Stimulated activated CD8-positive, alpha-beta memory T cell treated with anti-CD3 and anti-CD28 coated beads, Interleukin-12 subunit alpha, Interleukin-12 subunit beta, amount 100 ng/mL, for 1 hour (primary cell): ENCODE measurements around the gene CALD1.

Experiments used
- DNase-seq: peaks from one replicate; pipeline ENCODE4 v3.0.0-alpha.2; 2020; ENCODE audit warnings: low read depth

Gene CALD1

GRCh38 chr7:134778941-134779740 lies at the start of gene CALD1:
Gene CALD1 (plus strand): TSS chr7:134779634. CDS start chr7:134867734, 88,100 bp downstream.
- no peak for DNase-seq

- no peak for DNase-seq
Measured at GRCh38 chr7:134729895-134730294, 49.5 kb upstream of the CALD1 start.

- DNase-seq, result no peak
Measured at GRCh38 chr7:134730411-134730829, 49.0 kb upstream of the CALD1 start.

DNA sequence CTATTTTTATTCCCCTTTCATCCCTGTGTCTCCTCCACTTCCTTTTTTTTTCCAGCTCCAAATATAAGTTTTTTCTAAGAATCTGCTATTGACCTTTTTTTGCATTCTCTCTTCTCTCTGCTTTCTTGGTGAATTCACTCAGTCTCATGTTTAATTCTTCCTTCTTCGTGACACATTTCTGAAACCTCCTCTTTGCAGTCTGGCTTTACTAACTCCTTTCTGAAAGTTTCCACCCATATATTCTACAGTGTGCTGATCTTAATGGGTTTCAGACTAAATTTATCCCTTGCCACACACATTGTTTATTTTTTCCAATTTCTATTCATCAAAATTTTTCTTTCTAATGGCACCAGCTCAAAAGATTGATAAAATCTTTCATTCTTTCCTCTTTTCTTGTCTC lies 47.8 kb upstream of the CALD1 start:
- DNase-seq, result no peak

- no peak for DNase-seq
Measured at GRCh38 chr7:134732728-134733127, 46.7 kb upstream of the CALD1 start.

GRCh38 chr7:134736381-134736780 lies 43.1 kb upstream of the CALD1 start:
- no peak for DNase-seq

GRCh38 chr7:134737566-134738345 lies 41.7 kb upstream of the CALD1 start:
- no peak for DNase-seq

DNA sequence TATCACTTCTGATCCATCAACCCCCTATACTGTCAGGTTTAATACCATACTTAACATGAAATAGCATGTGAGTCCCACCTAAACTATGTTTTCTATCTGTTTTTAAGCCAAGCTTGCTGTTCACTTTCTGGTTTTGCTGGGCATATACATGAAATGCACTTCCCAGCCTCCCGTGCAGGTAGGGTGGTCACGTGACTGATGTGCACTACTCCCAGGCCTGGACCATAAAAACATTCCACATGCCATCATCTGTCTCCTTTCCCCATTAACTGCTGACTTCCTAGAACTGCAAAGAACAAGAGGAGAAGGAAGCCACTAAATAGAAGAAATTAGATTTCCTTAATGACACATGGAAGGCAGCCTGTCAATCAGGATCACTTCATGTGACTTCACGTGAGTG lies 40.1 kb upstream of the CALD1 start:
- DNase-seq, result no peak

DNA sequence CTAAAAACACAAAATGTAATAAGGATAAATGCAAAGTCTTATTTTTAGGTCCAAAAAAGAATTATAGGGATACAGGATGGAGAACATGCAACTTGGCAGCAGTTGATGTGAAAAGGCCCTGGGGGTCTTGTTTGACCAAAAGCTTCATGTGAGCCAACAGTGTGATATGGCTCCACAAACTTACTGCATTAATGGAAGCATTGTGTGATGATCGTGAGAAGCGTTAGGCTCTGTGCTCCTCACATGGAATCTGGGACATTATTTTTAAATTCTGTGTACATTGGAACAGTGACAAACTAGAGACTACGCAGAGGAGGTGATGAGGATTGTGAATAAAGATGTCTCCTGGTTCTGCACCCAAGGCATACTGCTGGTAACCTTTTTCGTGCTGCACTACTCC lies 39.1 kb upstream of the CALD1 start:
- DNase-seq, result no peak

DNA sequence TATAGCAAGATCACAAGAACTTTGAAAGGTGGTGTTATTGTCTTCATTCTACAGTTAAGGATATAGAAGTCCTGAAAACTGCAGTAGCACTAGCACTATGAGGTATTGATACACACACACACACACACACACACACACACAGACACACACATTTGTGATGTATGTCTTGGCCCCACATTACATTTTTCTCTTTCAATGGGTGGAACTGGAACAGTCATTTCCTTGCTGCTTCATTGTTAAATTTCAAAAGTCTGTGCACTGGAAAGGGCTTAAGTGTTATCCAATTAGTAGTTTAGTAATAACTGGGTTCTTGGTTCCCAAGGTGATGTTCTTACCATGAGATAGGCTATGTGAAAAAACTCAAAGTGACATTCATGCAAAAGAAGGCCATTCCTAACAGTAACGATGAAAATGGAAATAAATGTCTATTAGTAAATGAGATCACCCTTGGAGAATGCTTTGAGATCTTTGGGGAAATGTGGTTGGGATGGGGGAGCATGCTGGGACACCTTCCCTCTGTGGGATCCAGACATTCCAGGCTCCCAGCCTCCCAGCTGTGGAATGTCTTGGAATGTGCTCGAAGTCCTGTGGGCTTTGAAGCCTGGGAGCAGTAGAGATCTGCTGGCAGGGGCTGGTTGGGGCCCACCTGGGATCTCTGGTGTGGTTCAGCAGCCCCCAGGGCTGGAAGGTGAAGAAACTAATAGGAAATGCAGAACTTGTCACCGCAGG lies 37.4 kb upstream of the CALD1 start:
- no peak for DNase-seq

- no peak for DNase-seq
Measured at GRCh38 chr7:134742688-134743350, 36.6 kb upstream of the CALD1 start.

DNA sequence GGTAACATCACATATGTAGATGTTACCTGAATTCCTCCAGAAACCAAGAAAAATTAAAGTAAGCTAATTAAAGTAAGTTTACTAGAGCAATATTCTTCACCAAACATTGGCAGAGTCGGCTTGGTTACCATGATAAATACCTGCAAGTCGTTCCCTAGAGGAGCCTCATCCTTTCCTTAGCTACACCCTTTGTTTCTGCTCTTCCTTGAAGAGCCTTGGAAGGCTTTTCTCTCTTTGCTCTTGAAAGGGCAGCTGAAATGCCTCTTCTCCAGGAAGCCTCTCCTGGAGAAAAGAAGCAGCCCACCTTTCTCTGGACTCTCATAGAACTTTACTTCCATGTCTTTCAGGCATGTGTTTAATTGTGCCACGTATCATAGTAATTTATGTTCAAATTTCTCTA lies 34.9 kb upstream of the CALD1 start:
- no peak for DNase-seq

DNA sequence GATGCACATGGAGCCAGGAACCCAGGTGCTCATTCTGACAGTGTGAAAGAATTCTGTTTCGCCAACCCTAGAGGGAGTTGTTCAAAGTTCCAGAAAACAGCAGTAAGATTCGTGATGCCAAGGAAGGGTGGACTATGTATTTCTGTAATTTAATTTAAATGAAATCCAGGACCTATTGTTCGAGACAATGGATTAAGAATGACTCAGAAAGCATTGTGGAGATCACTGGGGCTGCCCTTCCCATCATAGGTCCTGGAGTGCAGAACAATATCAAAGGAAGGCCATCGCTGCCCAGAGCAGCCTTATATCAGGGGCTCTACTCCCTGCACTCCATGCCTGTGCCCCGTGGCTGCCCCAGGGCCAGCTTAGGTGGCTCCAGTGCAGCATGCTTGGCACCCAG lies 32.1 kb upstream of the CALD1 start:
- DNase-seq, result no peak

- DNase-seq, result peak; percentile 49
Measured at GRCh38 chr7:134750083-134751062, 29.1 kb upstream of the CALD1 start.

GRCh38 chr7:134752006-134752760 lies 27.3 kb upstream of the CALD1 start:
- DNase-seq, result no peak

DNA sequence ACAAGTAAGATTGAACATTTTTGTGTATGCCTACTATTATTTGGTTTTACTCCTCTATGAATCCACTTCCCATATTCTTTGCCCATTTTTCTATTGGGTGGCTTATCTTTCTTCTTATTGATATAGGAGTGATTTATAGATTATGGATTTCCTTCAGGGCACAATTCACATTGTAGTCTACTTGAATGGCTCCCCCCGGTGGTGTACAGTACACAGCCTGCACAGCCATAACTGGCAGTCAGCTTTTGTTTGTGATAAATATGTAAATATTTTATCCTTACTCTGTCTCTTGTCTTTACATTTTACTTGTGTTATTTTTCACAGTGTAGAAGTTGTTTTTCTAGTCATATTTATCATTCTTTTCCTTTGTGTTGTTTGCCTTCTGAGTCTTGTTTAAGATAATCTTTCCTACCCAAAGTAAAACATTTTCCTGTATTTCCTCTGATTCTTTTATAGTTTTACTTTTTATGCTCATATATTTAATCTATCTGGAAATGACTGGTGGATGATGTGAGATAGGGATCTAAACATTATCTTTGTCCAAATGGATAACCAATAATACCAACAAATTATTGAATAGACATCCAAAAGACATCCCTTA lies 23.9 kb upstream of the CALD1 start:
- DNase-seq, result peak; percentile 6

GRCh38 chr7:134757938-134758337 lies 21.5 kb upstream of the CALD1 start:
- no peak for DNase-seq

GRCh38 chr7:134758981-134759380 lies 20.5 kb upstream of the CALD1 start:
- no peak for DNase-seq

- no peak for DNase-seq
Measured at GRCh38 chr7:134761266-134761665, 18.2 kb upstream of the CALD1 start.

- no peak for DNase-seq
Measured at GRCh38 chr7:134763960-134764359, 15.5 kb upstream of the CALD1 start.
